HUES48 (cell line): ENCODE results near the gene GCM1.

Experiments used
- H3K27ac ChIP-seq: one replicate; pipeline ENCODE4 v1.7.0; 2013; ENCODE audit warnings: low read depth, low read length, inconsistent platforms
- H3K27me3 ChIP-seq: 2 replicates; pipeline ENCODE4 v1.6.1; 2013; ENCODE audit warnings: mild to moderate bottlenecking, low read length; ENCODE audit not compliant: control insufficient read depth, insufficient read depth
- H3K36me3 ChIP-seq: 2 replicates; pipeline ENCODE4 v1.6.1; 2013; ENCODE audit warnings: low read length; ENCODE audit not compliant: control insufficient read depth, insufficient read depth
- H3K4me1 ChIP-seq: 2 replicates; pipeline ENCODE4 v1.6.1; 2013; ENCODE audit warnings: mild to moderate bottlenecking, low read length; ENCODE audit not compliant: control insufficient read depth, insufficient read depth
- H3K4me3 ChIP-seq: 2 replicates; pipeline ENCODE4 v1.5.1; 2013; ENCODE audit warnings: mild to moderate bottlenecking, low read depth, low read length
- H3K9ac ChIP-seq: 2 replicates; pipeline ENCODE4 v1.6.1; 2013; ENCODE audit warnings: mild to moderate bottlenecking, low read depth, low read length, moderate library complexity
- H3K9me3 ChIP-seq: 2 replicates; pipeline ENCODE4 v1.6.1; 2013; ENCODE audit warnings: low read length; ENCODE audit not compliant: control insufficient read depth, insufficient read depth

The GCM1 gene

DNA sequence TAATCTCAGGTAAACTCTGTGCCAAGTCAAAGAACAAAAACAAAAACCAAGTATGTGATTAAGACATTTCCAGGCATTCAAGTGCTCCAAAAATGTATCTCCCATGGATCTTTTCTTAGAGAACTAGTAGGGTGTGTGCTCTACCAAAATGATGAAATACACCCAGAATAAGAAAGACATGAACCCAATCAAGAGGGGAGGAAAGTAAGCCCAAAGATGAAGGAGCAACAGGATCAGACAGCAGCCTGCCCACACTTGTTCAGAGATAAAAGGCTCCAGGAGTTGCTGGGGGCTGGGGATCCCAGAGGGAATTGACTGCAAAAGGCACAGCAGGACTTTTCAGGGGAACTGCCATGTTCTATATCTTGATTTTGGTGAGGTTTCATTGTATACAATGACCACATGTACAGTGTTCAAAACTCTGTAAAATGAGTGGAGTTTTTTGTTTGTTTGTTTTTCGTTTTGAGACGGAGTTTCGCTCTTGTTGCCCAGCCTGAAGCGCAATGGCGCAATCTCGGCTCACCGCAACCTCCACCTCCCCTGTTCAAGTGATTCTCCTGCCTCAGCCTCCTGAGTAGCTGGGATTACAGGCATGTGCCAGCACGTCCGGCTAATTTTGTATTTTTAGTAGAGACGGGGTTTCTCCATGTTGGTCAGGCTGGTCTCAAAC lies 24.4 kb downstream of the GCM1 start:
- Histone ChIP-seq H3K4me3 (no peak overlapping the region), H3K9ac (no peak overlapping the region), H3K36me3 (no peaks in the 10 kb centered on the region), H3K27ac (no peak overlapping the region), H3K4me1 (peaks cover 17% of the 10 kb centered on the region), H3K27me3 (no peaks in the 10 kb centered on the region), H3K9me3 (no peaks in the 10 kb centered on the region)

DNA sequence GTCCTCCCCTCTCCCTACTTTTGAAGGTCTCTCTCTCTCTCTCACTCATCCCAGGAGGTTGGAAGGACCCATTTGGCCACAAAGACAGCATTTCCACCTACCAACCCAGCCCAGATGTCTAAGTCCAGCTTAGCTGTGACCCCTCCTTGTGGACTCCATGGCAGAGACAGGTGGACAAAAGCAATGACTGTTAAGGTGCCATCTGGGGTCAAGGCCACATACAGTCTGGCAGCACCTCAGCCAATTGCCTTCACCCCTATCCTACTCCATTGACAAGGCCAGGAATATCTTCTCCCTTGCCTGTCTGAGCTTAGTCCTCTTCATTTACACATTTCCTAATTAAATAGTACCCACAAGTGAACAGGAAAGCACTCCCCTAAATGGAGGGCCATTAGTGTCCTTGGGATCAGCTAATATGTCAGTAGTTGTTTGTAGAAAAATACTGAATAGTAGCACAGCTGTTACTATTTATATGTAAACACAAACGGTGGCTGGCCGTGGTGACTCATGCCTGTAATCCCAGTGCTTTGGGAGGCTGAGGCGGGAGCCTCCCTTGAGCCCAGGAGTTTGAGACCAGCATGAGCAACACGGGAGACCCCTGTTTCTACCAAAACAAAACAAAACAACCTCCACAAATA lies 28.8 kb downstream of the GCM1 start:
- Histone ChIP-seq H3K36me3 (no peaks in the 10 kb centered on the region), H3K4me3 (no peak overlapping the region), H3K27me3 (no peaks in the 10 kb centered on the region), H3K9me3 (no peaks in the 10 kb centered on the region), H3K9ac (no peak overlapping the region), H3K4me1 (peaks cover 18% of the 10 kb centered on the region), H3K27ac (peak overlapping the region; percentile 93)

DNA sequence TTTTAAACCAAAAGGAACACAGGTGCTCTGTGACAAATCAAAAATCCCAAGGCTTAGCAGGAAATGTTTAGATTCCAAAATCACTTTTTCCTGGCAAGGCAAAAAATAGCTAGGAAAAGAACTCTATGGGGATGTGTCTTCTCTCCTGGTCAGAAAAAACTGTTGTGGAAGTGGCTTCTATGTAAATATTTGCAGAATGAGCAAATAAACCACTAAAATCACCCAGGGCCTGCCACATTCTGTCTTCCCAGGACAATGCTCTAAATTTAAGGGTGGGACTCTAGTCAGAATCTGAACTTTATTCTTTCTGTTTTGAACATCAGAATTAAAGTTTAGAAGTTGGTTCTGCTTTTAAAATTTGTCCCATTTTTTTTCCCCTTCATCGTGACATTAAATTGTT lies 29.3 kb downstream of the GCM1 start:
- Histone ChIP-seq H3K9ac (no peak overlapping the region), H3K27me3 (no peaks in the 10 kb centered on the region), H3K4me1 (peaks cover 18% of the 10 kb centered on the region), H3K27ac (peak overlapping the region; percentile 93), H3K4me3 (no peak overlapping the region), H3K9me3 (no peaks in the 10 kb centered on the region), H3K36me3 (no peaks in the 10 kb centered on the region)

DNA sequence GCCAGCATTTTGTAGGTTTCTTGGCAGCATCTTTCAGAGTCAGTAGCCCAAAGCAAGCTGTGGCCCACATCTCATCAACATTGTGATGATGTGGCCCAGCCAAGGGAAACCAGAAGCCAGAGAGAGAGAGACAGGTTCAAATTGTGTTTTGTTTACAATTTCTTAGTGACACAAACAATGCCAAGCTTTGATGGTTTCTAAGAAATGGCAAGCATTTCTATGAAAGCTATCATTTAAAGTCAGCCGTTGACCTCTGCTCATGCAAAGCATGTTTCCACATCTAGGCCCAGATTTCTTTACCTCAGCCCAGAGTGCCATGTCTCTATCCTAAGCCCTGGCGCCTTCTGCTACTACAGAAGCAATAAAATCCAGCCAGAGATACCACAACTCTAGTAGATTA lies 32.9 kb downstream of the GCM1 start:
- peaks cover 15% of the 10 kb centered on the region for H3K4me1 ChIP-seq
- H3K27ac ChIP-seq, result no peak overlapping the region
- H3K9ac ChIP-seq, result no peak overlapping the region
- H3K27me3 ChIP-seq, result no peaks in the 10 kb centered on the region
- H3K36me3 ChIP-seq, result no peaks in the 10 kb centered on the region
- H3K9me3 ChIP-seq, result no peaks in the 10 kb centered on the region
- no peak overlapping the region for H3K4me3 ChIP-seq

DNA sequence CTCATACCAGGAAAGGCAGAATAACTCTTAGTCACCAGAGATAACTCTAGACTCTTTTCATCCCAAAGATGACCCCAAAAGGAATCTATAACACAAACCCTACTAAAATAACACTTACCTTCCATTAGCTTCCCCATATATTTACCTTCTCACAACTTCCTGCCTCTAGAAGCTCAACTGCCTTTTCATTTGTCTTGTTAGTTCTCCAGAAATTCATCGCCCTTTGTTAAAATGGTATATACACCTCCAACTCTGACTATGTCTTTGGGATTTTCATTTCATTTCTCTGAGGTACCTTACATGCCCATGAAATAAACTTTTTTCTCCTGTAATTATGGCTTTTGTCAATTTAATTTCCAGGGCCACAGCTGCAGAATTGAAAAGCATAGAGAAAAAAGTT lies 33.5 kb downstream of the GCM1 start:
- no peak overlapping the region for H3K9ac ChIP-seq
- no peak overlapping the region for H3K4me3 ChIP-seq
- no peaks in the 10 kb centered on the region for H3K27me3 ChIP-seq
- H3K36me3 ChIP-seq, result no peaks in the 10 kb centered on the region
- H3K9me3 ChIP-seq, result no peaks in the 10 kb centered on the region
- no peak overlapping the region for H3K27ac ChIP-seq
- peaks cover 10% of the 10 kb centered on the region for H3K4me1 ChIP-seq

DNA sequence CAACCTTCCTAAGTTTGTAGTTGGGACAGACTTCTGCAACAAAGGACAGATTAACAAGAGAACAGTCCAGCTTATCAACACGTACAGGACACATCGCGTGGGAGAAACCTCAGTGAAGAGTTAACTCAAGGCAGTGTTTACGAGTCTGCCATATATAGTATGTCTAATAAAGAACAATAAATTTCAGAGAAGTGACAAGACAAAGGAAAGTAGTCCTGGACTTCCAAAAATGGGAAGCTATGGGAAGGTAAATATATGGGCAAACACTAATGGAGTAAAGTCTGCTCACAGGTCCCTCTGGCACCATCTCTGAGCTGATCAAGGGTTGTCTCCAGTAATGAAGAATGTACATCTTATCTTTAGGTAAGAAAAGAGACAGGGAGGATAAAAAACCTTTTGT lies 34.9 kb downstream of the GCM1 start:
- Histone ChIP-seq H3K36me3 (no peaks in the 10 kb centered on the region), H3K4me1 (no peaks in the 10 kb centered on the region), H3K4me3 (no peak overlapping the region), H3K9ac (no peak overlapping the region), H3K27ac (no peak overlapping the region), H3K9me3 (no peaks in the 10 kb centered on the region), H3K27me3 (no peaks in the 10 kb centered on the region)

DNA sequence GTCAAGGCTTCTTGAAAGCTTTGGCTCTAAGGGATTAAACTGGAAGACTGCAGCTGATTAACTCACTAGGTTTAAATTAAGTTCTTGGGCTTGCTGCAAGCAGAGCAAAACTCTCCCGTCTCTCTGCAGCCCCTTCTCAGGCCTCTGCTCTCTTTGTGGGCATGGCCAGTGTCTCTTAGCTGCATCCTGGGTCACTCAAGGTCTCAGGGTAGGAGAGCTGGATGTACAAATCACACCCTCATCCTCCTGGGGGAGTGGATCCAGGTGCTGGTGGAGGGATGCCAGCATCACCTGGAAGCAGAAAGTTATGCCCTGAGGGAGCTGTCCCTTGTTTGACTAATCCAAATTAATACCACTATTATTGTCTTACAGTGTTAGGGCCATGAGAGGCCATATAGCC lies 35.8 kb downstream of the GCM1 start:
- Histone ChIP-seq H3K36me3 (no peaks in the 10 kb centered on the region), H3K4me1 (no peaks in the 10 kb centered on the region), H3K4me3 (no peak overlapping the region), H3K27ac (no peak overlapping the region), H3K9ac (no peak overlapping the region), H3K27me3 (no peaks in the 10 kb centered on the region), H3K9me3 (no peaks in the 10 kb centered on the region)

DNA sequence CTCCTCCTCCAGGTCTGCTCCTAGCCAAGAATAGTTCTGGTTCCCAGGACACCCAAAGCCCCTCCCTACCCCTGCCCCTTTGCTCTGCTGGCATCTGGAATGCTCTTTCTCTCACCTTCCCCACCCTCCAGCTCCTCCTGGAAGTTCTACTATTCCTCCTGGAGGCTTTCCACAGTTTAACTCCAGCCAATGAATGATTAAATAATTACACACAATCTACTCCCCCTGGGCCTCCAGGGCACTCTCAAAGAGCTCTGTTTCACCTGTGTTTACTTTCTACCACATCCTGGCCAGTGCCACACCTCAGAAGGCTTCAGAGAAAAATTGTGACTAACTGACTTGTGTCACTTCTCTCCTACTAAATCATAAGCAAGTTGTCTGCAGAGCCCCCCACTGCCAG lies 36.2 kb downstream of the GCM1 start:
- Histone ChIP-seq H3K4me3 (no peak overlapping the region), H3K4me1 (no peaks in the 10 kb centered on the region), H3K9me3 (no peaks in the 10 kb centered on the region), H3K36me3 (no peaks in the 10 kb centered on the region), H3K27ac (no peak overlapping the region), H3K9ac (no peak overlapping the region), H3K27me3 (no peaks in the 10 kb centered on the region)

DNA sequence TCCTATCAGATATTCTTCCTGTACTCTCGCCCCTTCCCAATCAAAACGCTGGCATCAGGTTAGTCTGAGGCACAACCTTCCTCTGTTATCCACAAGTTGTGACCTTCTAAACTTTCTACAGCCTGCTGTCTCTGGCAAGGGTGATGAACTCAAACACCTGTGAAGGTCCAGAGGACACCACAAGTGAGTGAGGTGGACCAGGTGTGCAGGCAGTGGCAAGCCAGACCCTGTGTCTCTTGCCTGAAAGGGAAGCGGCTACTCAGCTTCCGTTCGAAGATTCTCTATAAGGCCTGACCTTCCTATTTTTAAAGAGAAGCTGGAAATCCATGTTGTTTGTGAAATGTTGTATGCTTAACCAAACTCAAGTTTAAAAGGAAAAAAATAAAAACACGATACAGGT lies 36.8 kb downstream of the GCM1 start:
- H3K4me3 ChIP-seq, result no peak overlapping the region
- H3K9me3 ChIP-seq, result no peaks in the 10 kb centered on the region
- H3K4me1 ChIP-seq, result 0 out of 2 replicates have a peak, but pooled peaks cover 4% of the 10 kb centered on the region
- no peak overlapping the region for H3K27ac ChIP-seq
- H3K9ac ChIP-seq, result no peak overlapping the region
- no peaks in the 10 kb centered on the region for H3K36me3 ChIP-seq
- H3K27me3 ChIP-seq, result no peaks in the 10 kb centered on the region

DNA sequence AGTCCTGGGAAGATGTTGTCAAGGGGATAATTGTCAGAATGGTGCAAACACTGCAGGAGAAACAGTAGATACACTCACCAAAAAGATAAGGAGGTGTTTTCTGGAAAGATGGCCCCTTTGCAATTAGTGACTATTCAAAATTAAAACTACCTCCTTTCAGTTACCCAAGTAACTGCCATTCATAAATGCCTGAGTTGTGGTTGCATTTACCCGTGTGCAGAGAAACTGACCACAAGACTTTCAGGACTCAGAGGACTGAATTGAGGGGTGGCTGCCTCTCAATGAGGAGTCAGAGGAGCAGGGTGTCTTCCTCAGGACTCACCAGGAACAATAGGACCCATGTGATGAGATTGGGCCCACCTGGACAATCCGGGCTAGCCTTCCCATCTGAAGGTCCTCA lies 39.0 kb downstream of the GCM1 start:
- H3K9me3 ChIP-seq, result no peaks in the 10 kb centered on the region
- H3K27ac ChIP-seq, result no peak overlapping the region
- no peaks in the 10 kb centered on the region for H3K27me3 ChIP-seq
- no peak overlapping the region for H3K9ac ChIP-seq
- H3K36me3 ChIP-seq, result no peaks in the 10 kb centered on the region
- no peak overlapping the region for H3K4me3 ChIP-seq
- H3K4me1 ChIP-seq, result 0 out of 2 replicates have a peak, but pooled peaks cover 5% of the 10 kb centered on the region

DNA sequence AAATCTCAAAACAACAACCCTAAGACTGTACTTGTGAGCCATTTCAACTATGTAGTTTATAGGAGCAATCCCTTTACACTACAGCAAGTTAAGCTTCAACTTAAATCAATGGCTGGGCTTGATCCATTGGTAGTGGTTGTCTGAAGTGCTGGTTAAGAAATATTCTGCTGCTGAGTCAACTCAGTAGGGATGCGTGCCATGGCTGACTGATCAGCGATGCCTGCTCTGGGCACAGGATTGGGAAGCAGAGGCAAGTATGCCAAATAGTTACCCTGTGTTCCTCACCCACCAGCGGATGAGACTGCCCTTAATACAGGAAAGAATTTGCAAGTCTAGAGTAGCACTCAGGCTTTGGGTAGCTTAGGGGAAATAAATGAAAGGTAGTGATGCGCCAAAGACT lies 41.5 kb downstream of the GCM1 start:
- Histone ChIP-seq H3K9me3 (no peaks in the 10 kb centered on the region), H3K9ac (no peak overlapping the region), H3K4me1 (0 out of 2 replicates have a peak, but pooled peaks cover 5% of the 10 kb centered on the region), H3K27ac (peak overlapping the region; percentile 7), H3K36me3 (no peaks in the 10 kb centered on the region), H3K27me3 (no peaks in the 10 kb centered on the region), H3K4me3 (no peak overlapping the region)
